Muscle layer of colon (tissue), 2 donors: ENCODE results near the gene CUTA.

Source experiments
- H3K27ac ChIP-seq: one replicate; pipeline ENCODE4 v1.7.0; 2013; ENCODE audit warnings: low read depth, mild to moderate bottlenecking, low read length, moderate library complexity
- H3K27me3 ChIP-seq, 2 donors: one replicate each; pipeline ENCODE4 v1.7.0; 2013; ENCODE audit warnings: low read length in 2 of 2, mild to moderate bottlenecking in 2 of 2; ENCODE audit not compliant: insufficient read depth in 2 of 2, control insufficient read depth in 1 of 2
- H3K36me3 ChIP-seq: one replicate; pipeline ENCODE4 v1.7.0; 2013; ENCODE audit warnings: mild to moderate bottlenecking, low read length; ENCODE audit not compliant: insufficient read depth
- H3K4me1 ChIP-seq: one replicate; pipeline ENCODE4 v1.7.0; 2013; ENCODE audit warnings: mild to moderate bottlenecking, low read length; ENCODE audit not compliant: insufficient read depth
- H3K4me3 ChIP-seq, 2 donors: one replicate each; pipeline ENCODE4 v1.7.0; 2013; ENCODE audit warnings: low read length in 2 of 2, low read depth in 1 of 2, mild to moderate bottlenecking in 1 of 2, moderate library complexity in 1 of 2
- H3K9ac ChIP-seq: one replicate; pipeline ENCODE4 v1.7.0; 2013; ENCODE audit warnings: low read length
- H3K9me3 ChIP-seq: one replicate; pipeline ENCODE4 v1.7.0; 2013; ENCODE audit warnings: mild to moderate bottlenecking, low read length
- donor health status: abdominal sarcoma.
- donor health status: Adenocarcinoma of cecum.

The CUTA gene

GRCh38 chr6:33451606-33452005 is 33.7 kb upstream of the CUTA start:
- Histone ChIP-seq H3K4me1 (peaks cover 13% of the 10 kb centered on the region), H3K27ac (no peak overlapping the region), H3K4me3 (no peak overlapping the region), H3K9me3 (no peaks in the 10 kb centered on the region), H3K27me3 (no peaks in the 10 kb centered on the region), H3K36me3 (peaks cover 38% of the 10 kb centered on the region), H3K9ac (no peak overlapping the region)

GRCh38 chr6:33450434-33450833 is 32.5 kb upstream of the CUTA start:
- Histone ChIP-seq H3K9ac (no peak overlapping the region), H3K4me3 (no peak overlapping the region), H3K27me3 (no peaks in the 10 kb centered on the region), H3K4me1 (peaks cover 8% of the 10 kb centered on the region), H3K36me3 (peaks cover 32% of the 10 kb centered on the region), H3K27ac (no peak overlapping the region), H3K9me3 (no peaks in the 10 kb centered on the region)

- no peak overlapping the region for H3K9ac ChIP-seq
- no peak overlapping the region for H3K27ac ChIP-seq
- no peaks in the 10 kb centered on the region for H3K27me3 ChIP-seq
- no peak overlapping the region for H3K4me3 ChIP-seq
- H3K4me1 ChIP-seq, result no peaks in the 10 kb centered on the region
- H3K9me3 ChIP-seq, result no peaks in the 10 kb centered on the region
- H3K36me3 ChIP-seq, result peaks cover 50% of the 10 kb centered on the region
Measured at GRCh38 chr6:33446356-33446755, 28.4 kb upstream of the CUTA start.

- Histone ChIP-seq H3K4me3 (no peak overlapping the region), H3K9ac (no peak overlapping the region), H3K27me3 (no peaks in the 10 kb centered on the region), H3K4me1 (no peaks in the 10 kb centered on the region), H3K36me3 (peaks cover 62% of the 10 kb centered on the region), H3K27ac (no peak overlapping the region), H3K9me3 (no peaks in the 10 kb centered on the region)
Measured at GRCh38 chr6:33445119-33445603, 27.3 kb upstream of the CUTA start.

- Histone ChIP-seq H3K27ac (no peak overlapping the region), H3K27me3 (no peaks in the 10 kb centered on the region), H3K9ac (no peak overlapping the region), H3K9me3 (no peaks in the 10 kb centered on the region), H3K4me1 (no peaks in the 10 kb centered on the region), H3K4me3 (no peak overlapping the region), H3K36me3 (peaks cover 60% of the 10 kb centered on the region)
Measured at GRCh38 chr6:33443619-33444504, 26.0 kb upstream of the CUTA start.

GRCh38 chr6:33443025-33443424 is 25.1 kb upstream of the CUTA start:
- no peak overlapping the region for H3K4me3 ChIP-seq
- no peaks in the 10 kb centered on the region for H3K9me3 ChIP-seq
- H3K27ac ChIP-seq, result no peak overlapping the region
- H3K9ac ChIP-seq, result no peak overlapping the region
- peaks cover 60% of the 10 kb centered on the region for H3K36me3 ChIP-seq
- H3K4me1 ChIP-seq, result no peaks in the 10 kb centered on the region
- H3K27me3 ChIP-seq, result no peaks in the 10 kb centered on the region

GRCh38 chr6:33442283-33442682 is 24.4 kb upstream of the CUTA start:
- H3K27ac ChIP-seq, result no peak overlapping the region
- no peaks in the 10 kb centered on the region for H3K27me3 ChIP-seq
- peaks cover 58% of the 10 kb centered on the region for H3K36me3 ChIP-seq

GRCh38 chr6:33441457-33441856 is 23.6 kb upstream of the CUTA start:
- H3K36me3 ChIP-seq, result peaks cover 58% of the 10 kb centered on the region
- H3K9me3 ChIP-seq, result no peaks in the 10 kb centered on the region
- no peak overlapping the region for H3K4me3 ChIP-seq
- H3K27me3 ChIP-seq, result no peaks in the 10 kb centered on the region
- no peak overlapping the region for H3K27ac ChIP-seq
- no peaks in the 10 kb centered on the region for H3K4me1 ChIP-seq
- no peak overlapping the region for H3K9ac ChIP-seq

More at GRCh38 chr6:33442283-33442682, 24.4 kb upstream of the CUTA start:
- Histone ChIP-seq H3K4me1 (no peaks in the 10 kb centered on the region), H3K4me3 (no peak overlapping the region), H3K9ac (no peak overlapping the region), H3K9me3 (no peaks in the 10 kb centered on the region)

GRCh38 chr6:33440649-33441309 is 22.9 kb upstream of the CUTA start:
- H3K9me3 ChIP-seq, result no peaks in the 10 kb centered on the region
- no peak overlapping the region for H3K27ac ChIP-seq
- no peaks in the 10 kb centered on the region for H3K4me1 ChIP-seq
- H3K4me3 ChIP-seq, result no peak overlapping the region
- H3K9ac ChIP-seq, result no peak overlapping the region
- H3K27me3 ChIP-seq, result no peaks in the 10 kb centered on the region
- peaks cover 61% of the 10 kb centered on the region for H3K36me3 ChIP-seq

- Histone ChIP-seq H3K36me3 (peaks cover 65% of the 10 kb centered on the region), H3K27me3 (no peaks in the 10 kb centered on the region), H3K4me1 (no peaks in the 10 kb centered on the region), H3K9me3 (no peaks in the 10 kb centered on the region), H3K4me3 (no peak overlapping the region), H3K27ac (no peak overlapping the region), H3K9ac (no peak overlapping the region)
Measured at GRCh38 chr6:33439956-33440648, 22.2 kb upstream of the CUTA start.

- peaks cover 3% of the 10 kb centered on the region for H3K4me1 ChIP-seq
- H3K9ac ChIP-seq, result no peak overlapping the region
- no peaks in the 10 kb centered on the region for H3K9me3 ChIP-seq
- no peaks in the 10 kb centered on the region for H3K27me3 ChIP-seq
- peaks cover 57% of the 10 kb centered on the region for H3K36me3 ChIP-seq
- H3K4me3 ChIP-seq, result no peak overlapping the region
- no peak overlapping the region for H3K27ac ChIP-seq
Measured at GRCh38 chr6:33438978-33439594, 21.2 kb upstream of the CUTA start.
